K562 (cell line): ENCODE results near the gene FAM199X.

Source experiments
- CTCF ChIP-seq, 3 experiments: IDR thresholded peaks in 2 of 3; conservative IDR thresholded peaks in 1 of 3; 2 replicates each; pipeline ENCODE4 v1.5.1; 2011 to 2012; ENCODE audit warnings: low read length in 3 of 3, mild to moderate bottlenecking in 3 of 3, control low read depth in 2 of 3, improper control_type of control experiment in 1 of 3, inconsistent platforms in 1 of 3, low read depth in 1 of 3, mixed read lengths in 1 of 3, moderate library complexity in 1 of 3; ENCODE audit not compliant: insufficient read depth in 2 of 3
- FOXO4 ChIP-seq: fragments of 450-650 bp; formaldehyde crosslinking; IDR thresholded peaks from 2 replicates; pipeline ENCODE4 v1.4.0; 2020; ENCODE audit warnings: mild to moderate bottlenecking, moderate library complexity
- ZNF76 ChIP-seq: fragments of 250-450 bp; sonication (Bioruptor Pico); IDR thresholded peaks from 2 replicates; pipeline ENCODE4 v1.4.0; 2020; ENCODE audit warnings: mild to moderate bottlenecking, moderate library complexity, borderline replicate concordance

GRCh38 chrX:104156630-104157529 lies 9.4 kb upstream of the FAM199X start, which contains the start of gene SLC25A53:
- TF ChIP-seq CTCF (IDR thresholded peaks at IDR 0.05 in 2 of 3, conservative IDR thresholded peaks at IDR 0.05 in 1 of 3; ENCODE audit: insufficient read depth in 2 of 3, low read depth in 1 of 3, low read length in 3 of 3) = no peak
- no peak for TF ChIP-seq FOXO4 (CRISPR knock-in tag)
- peak; percentile 83; the same call in 1 of the 2 replicates for TF ChIP-seq ZNF76
